AG09309 (cell line): ENCODE data around the gene BSND.
A peak's percentile ranks its signal among the peaks of the same experiment; 100 is the strongest.

Experiments used
- DNase-seq: peaks from one replicate; pipeline ENCODE4 v3.0.0-alpha.2; 2010; ENCODE audit warnings: low read depth
- H3K4me3 ChIP-seq: 2 replicates; pipeline ENCODE4 v1.5.1; 2011; ENCODE audit warnings: mild to moderate bottlenecking, low read depth, low read length, moderate library complexity; ENCODE audit not compliant: control insufficient read depth
- TF ChIP-seq, protein P1 (sequence below): IDR thresholded peaks from 2 replicates; pipeline ENCODE4 v1.5.1; 2011; ENCODE audit warnings: mild to moderate bottlenecking, low read depth, low read length, inconsistent platforms; ENCODE audit not compliant: insufficient read depth, control insufficient read depth; ENCODE audit errors: missing control alignments

Gene BSND

DNA sequence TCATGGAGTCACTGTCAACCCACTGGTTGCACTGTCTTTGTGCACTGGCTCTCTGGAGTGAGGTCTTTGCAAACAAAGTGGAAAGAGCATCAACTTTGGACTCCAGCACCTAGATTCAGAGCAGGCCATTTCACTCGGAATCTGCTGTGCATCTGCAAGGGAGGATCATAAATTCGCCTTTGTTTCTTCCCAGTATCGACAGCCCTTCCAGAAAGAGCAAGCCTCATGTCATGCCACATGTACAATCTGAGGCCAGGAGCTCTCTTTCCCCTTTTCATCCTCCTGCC is 39.8 kb downstream of the BSND start:
- TF ChIP-seq, protein P1, sequence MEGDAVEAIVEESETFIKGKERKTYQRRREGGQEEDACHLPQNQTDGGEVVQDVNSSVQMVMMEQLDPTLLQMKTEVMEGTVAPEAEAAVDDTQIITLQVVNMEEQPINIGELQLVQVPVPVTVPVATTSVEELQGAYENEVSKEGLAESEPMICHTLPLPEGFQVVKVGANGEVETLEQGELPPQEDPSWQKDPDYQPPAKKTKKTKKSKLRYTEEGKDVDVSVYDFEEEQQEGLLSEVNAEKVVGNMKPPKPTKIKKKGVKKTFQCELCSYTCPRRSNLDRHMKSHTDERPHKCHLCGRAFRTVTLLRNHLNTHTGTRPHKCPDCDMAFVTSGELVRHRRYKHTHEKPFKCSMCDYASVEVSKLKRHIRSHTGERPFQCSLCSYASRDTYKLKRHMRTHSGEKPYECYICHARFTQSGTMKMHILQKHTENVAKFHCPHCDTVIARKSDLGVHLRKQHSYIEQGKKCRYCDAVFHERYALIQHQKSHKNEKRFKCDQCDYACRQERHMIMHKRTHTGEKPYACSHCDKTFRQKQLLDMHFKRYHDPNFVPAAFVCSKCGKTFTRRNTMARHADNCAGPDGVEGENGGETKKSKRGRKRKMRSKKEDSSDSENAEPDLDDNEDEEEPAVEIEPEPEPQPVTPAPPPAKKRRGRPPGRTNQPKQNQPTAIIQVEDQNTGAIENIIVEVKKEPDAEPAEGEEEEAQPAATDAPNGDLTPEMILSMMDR = no peak
- DNase-seq = no peak
- H3K4me3 ChIP-seq = no peak overlapping the region

DNA sequence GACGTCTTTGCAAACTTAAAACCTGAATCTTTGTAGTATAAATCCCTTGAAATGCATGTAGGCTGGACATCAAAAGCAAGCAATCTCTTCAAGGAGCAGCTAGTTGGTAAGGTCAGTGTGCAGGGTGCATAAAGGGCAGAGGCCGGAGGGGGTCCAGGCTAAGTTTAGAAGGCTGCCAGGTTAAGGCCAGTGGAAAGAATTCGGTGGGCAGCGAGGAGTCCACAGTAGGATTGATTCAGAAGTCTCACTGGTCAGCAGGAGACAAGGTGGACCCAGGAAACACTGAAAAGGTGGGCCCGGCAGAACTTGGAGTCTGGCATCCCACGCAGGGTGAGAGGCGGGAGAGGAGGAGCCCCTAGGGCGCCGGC is 40.2 kb downstream of the BSND start:
- TF ChIP-seq, protein P1 = no peak
- DNase-seq = no peak
- H3K4me3 ChIP-seq = no peak overlapping the region

DNA sequence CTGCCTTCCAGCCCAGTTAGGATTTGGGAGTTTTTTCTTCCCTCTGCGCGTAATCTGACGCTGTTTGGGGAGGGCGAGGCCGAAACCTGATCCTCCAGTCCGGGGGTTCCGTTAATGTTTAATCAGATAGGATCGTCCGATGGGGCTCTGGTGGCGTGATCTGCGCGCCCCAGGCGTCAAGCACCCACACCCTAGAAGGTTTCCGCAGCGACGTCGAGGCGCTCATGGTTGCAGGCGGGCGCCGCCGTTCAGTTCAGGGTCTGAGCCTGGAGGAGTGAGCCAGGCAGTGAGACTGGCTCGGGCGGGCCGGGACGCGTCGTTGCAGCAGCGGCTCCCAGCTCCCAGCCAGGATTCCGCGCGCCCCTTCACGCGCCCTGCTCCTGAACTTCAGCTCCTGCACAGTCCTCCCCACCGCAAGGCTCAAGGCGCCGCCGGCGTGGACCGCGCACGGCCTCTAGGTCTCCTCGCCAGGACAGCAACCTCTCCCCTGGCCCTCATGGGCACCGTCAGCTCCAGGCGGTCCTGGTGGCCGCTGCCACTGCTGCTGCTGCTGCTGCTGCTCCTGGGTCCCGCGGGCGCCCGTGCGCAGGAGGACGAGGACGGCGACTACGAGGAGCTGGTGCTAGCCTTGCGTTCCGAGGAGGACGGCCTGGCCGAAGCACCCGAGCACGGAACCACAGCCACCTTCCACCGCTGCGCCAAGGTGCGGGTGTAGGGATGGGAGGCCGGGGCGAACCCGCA is 40.8 kb downstream of the BSND start, which contains the start of gene PCSK9:
Gene PCSK9, plus strand, starts transcription at position 207 of the 741 bp plus-strand sequence. Its CDS starts 290 bp downstream, at position 497.
- TF ChIP-seq, protein P1 = no peak
- peak within 1 kb of the TSS; percentile 18 for H3K4me3 ChIP-seq
- DNase-seq = no peak

DNA sequence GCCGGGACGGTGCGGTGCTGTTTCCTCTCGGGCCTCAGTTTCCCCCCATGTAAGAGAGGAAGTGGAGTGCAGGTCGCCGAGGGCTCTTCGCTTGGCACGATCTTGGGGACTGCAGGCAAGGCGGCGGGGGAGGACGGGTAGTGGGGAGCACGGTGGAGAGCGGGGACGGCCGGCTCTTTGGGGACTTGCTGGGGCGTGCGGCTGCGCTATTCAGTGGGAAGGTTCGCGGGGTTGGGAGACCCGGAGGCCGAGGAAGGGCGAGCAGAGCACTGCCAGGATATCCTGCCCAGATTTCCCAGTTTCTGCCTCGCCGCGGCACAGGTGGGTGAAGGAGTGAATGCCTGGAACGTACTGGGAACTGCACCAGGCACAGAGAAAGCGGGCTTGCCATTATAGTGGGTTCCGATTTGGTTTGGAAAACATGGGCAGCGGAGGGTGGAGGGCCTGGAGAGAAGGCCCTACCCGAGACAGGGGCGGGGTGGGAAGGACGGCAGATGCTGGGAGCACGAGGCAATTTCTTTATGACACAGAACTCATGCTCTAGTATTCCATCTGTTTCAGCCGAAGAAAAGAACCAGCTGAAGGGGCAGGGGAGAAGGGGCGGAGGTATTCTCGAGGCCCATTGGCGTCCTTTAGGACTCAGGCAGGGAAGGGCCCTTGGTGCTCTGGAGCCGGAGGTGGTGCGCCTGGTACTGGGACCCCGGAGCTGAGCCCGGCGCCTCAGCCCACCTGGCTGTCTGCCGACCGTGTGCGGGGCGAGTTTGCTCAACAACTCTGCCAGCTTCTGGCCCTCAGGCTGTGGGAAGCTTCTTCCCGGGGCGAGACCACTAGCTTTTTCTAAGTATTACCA is 41.6 kb downstream of the BSND start:
- TF ChIP-seq, protein P1 = no peak
- peak overlapping the region; percentile 18 for H3K4me3 ChIP-seq
- no peak for DNase-seq

DNA sequence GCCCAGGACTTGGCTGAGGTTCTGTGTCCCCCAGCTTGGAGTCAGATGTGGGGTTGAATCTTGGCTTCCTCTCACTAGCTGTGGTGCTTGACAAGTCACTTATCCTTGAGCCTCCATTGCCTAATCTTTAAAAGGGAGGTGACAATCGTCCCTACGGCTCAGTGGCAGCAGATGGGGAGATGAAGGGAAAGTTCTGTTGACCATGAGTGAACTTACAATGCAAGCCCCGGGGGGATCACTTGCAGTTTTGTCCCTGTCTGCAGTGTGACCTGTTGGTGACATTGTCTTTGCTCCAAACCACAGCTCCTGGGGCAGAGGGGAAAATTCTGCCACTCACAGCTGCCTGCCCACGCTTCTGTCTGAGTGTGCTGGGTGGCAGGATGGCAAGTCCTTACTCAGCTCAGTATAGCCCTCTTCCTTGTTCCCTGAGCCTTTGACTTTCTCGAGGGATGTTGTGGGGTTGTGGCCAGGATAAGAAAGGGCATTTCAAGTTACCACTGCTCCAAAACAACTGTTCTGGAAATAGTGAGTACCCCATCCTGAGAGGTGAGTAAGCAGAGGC is 42.3 kb downstream of the BSND start:
- DNase-seq = no peak
- H3K4me3 ChIP-seq = no peak overlapping the region
- TF ChIP-seq, protein P1 = no peak

DNA sequence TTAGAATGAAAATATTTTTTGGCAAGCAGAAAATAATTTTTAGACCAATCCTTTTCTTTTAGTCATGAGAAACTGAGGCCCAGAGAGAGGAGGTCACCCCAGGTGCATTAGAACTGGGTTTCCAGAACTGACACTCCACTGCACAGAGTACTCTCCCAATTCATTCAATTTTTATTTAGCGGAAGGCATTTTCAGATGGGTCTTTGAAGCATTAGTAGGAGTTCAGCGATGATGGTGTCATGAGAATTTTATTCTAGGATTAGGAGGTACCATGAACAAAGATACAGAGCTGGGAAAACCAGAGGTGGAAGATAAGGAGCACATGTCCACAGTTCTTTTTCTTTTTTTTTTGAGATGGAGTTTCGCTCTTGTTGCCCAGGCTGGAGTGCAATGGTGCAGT is 42.9 kb downstream of the BSND start:
- H3K4me3 ChIP-seq = no peak overlapping the region
- TF ChIP-seq, protein P1 = no peak
- DNase-seq = no peak
